ENCODE measurements around the gene LRRN2.

LRRN2 gene

DNA sequence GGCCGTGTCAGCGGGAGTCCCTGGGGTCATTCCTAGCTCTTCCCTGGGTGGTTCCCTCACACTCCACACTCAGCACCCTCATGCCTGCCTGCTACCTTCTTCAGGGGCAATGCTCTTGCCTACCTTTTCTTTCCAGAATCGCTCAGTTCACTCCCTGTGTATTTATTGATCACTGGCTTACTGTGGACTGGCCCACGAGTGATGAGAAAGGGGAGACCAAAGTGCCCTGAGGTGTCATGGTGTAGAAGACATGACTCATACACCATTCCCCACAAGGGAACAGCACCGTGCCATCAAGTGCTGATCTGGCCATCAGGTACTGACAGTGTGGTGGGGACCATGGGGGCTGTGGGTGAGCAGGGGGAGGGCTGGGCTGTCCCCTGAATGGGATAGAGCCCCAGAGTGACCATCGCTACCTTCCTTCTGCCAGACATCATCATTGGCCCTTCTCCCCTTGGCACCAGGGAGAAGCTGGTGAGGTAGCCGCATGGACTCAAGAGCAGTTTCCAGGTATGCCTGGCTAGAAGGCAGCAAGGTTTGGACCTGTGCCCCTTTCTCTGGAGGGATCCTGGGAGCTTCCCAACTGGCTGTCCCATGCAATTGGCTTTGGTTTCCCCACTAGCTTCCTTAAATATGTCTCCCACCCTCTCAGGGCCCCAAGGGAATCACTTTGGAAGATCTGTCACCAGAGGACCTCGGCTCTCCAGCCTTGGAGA lies 17.2 kb upstream of the LRRN2 start:
- in situ Hi-C loops (cut with MboI; ENCODE audit: low sequenced_read_pairs, unreplicated experiment), result no loop called here

DNA sequence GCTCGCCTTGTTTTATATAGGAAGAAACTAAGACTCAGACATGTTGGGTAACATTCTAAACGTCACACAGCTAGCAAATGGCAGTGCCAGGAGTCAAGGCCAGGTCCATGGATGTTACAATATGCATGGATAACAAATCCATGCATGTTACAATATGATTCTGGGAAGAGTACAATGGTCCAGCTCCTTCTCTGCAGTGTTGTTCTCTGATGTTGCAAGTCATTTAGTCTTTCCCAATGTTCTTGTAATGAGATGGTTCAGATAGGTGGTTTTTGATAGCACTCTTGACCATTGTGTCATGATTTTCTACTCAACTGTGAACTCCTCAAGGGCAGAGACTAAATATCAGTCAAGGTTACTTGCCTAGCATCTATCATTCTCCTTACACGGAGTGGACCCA lies 15.7 kb upstream of the LRRN2 start:
- in situ Hi-C loops (cut with MboI; ENCODE audit: low sequenced_read_pairs, unreplicated experiment), result no loop called here
- no peak for DNase-seq (ENCODE audit: low spot score)
- TF ChIP-seq, protein P1, sequence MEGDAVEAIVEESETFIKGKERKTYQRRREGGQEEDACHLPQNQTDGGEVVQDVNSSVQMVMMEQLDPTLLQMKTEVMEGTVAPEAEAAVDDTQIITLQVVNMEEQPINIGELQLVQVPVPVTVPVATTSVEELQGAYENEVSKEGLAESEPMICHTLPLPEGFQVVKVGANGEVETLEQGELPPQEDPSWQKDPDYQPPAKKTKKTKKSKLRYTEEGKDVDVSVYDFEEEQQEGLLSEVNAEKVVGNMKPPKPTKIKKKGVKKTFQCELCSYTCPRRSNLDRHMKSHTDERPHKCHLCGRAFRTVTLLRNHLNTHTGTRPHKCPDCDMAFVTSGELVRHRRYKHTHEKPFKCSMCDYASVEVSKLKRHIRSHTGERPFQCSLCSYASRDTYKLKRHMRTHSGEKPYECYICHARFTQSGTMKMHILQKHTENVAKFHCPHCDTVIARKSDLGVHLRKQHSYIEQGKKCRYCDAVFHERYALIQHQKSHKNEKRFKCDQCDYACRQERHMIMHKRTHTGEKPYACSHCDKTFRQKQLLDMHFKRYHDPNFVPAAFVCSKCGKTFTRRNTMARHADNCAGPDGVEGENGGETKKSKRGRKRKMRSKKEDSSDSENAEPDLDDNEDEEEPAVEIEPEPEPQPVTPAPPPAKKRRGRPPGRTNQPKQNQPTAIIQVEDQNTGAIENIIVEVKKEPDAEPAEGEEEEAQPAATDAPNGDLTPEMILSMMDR (IDR thresholded peaks at IDR 0.05; ENCODE audit: borderline replicate concordance, control extremely low read depth, extremely low read depth, insufficient read depth, missing control alignments), result no peak

More for the DNA sequence above, 17.2 kb upstream of the LRRN2 start:
- TF ChIP-seq, protein P1 (IDR thresholded peaks at IDR 0.05; ENCODE audit: borderline replicate concordance, control extremely low read depth, extremely low read depth, insufficient read depth, missing control alignments), result no peak
- DNase-seq (ENCODE audit: low spot score), result no peak

DNA sequence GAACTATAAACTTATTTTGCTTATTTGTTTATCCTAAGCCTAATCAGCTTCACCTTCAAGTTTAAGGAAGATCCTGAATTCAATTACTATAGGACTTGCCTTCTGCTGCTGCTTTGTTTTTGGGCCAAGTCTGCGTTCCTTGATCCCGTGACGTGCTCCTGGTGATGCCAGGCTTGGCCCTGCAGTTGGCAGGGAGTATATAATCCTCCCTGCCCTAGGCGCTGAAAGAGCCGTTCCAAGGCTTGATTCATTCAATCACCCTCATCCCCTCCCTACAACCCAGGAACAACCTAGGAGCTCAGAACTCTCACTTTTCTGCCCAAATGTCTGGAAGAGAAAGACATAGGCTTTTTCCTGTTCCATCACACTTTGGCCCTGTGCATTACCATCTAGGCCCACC lies 12.4 kb upstream of the LRRN2 start:
- in situ Hi-C loops (cut with MboI; ENCODE audit: low sequenced_read_pairs, unreplicated experiment), result no loop called here
- DNase-seq (ENCODE audit: low spot score), result no peak
- TF ChIP-seq, protein P1 (IDR thresholded peaks at IDR 0.05; ENCODE audit: borderline replicate concordance, control extremely low read depth, extremely low read depth, insufficient read depth, missing control alignments), result no peak

DNA sequence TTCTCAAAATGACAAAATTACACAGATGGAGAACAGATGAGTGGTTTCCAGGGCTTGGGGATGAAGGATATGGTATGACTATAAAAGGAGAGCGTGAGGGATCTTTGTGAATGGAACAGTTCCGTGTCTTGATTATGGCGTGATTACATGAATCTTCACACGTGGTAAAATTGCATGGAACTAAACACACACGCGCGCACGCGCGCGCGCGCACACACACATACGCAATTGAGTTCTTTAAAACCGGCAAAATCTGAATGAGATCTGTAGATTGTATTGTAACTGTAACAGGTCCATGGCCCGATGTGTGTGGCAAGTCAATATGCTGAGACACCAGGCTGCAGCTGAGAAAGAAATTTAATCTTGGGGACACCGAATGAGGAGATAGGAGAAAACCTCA lies 11.1 kb upstream of the LRRN2 start:
- TF ChIP-seq, protein P1 (IDR thresholded peaks at IDR 0.05; ENCODE audit: borderline replicate concordance, control extremely low read depth, extremely low read depth, insufficient read depth, missing control alignments), result no peak
- DNase-seq (ENCODE audit: low spot score), result no peak
- in situ Hi-C loops (cut with MboI; ENCODE audit: low sequenced_read_pairs, unreplicated experiment), result no loop called here

DNA sequence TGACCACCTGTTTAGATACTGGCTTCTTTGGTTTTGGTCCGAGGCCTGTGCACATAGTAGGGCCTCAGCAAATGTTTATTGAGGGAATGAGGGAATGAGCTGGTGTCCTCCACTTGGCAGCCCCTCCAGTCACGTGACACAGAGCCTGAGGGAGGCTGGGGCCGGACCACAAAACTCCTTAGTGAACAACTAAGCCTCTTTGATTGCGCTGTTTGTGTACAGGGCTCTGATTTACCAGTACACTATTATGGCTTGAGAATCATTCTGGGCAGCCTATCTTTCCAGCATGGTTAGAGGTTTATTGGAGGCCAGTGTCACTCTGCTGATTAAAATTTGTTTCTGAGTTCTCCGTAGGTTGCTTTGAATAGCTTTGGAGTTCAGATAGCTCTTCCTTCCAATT lies 10.2 kb upstream of the LRRN2 start:
- TF ChIP-seq, protein P1 (IDR thresholded peaks at IDR 0.05; ENCODE audit: borderline replicate concordance, control extremely low read depth, extremely low read depth, insufficient read depth, missing control alignments), result no peak
- in situ Hi-C loops (cut with MboI; ENCODE audit: low sequenced_read_pairs, unreplicated experiment), result no loop called here
- no peak for DNase-seq (ENCODE audit: low spot score)

DNA sequence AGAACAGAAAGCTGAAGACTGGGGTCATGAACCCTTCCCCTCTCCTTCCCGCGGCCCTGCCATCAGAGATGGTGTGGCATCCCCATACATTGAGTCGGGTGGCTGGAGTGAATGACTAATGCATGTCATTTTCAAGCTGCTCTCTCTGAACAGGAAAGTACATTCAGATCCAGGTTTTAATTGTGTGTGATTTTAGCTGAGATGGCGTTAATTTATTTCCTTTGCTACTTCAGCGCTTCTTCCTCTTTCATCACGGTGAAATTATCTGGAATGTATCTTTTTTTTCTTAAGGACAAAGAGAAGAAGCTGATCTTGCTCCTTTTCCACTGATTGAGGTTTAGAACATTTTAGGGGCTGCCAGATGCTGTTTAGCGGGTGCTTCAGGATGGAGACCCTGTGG lies 8.6 kb upstream of the LRRN2 start:
- in situ Hi-C loops (cut with MboI; ENCODE audit: low sequenced_read_pairs, unreplicated experiment), result no loop called here

More for the DNA sequence above, 8.6 kb upstream of the LRRN2 start:
- TF ChIP-seq, protein P1 (IDR thresholded peaks at IDR 0.05; ENCODE audit: borderline replicate concordance, control extremely low read depth, extremely low read depth, insufficient read depth, missing control alignments), result no peak
- no peak for DNase-seq (ENCODE audit: low spot score)
